SK-N-SH (cell line): ENCODE measurements around the gene SMYD3. TPM values are rescaled to one million over a fixed set of nuclear protein-coding genes. Genes with fewer than 3 reads are reported as not detected.

ENCODE experiments used
- CTCF ChIA-PET: fragments of 300-600, 350-600 bp; formaldehyde crosslinking; extraction: SDS; loops from one replicate; lab custom pipeline; 2021; lab: Yijun Ruan, JAX
- POLR2A ChIA-PET: fragments of 350-600 bp; sonication (Branson Sonifier 250); formaldehyde crosslinking; extraction: SDS; loops from one replicate; lab custom pipeline; 2020; ENCODE audit warnings: antibody characterized with exemption, inconsistent platforms; lab: Yijun Ruan, JAX
- DNase-seq: peaks from one replicate; pipeline ENCODE4 v3.0.0; 2012
- H2AFZ ChIP-seq: fragments of 200-600 bp; sonication (generic); 2 replicates; pipeline ENCODE4 v1.8.1; 2016; ENCODE audit warnings: antibody characterized with exemption, mild to moderate bottlenecking, low read depth
- H3F3A ChIP-seq: fragments of 200-600 bp; sonication (generic); replicated peaks from 2 replicates; pipeline ENCODE3; 2016; ENCODE audit warnings: antibody characterized with exemption, mild to moderate bottlenecking; ENCODE audit not compliant: insufficient read depth
- H3K27ac ChIP-seq, 2 experiments: fragments of 200-500 bp in 1 of 2; fragments of 200-600 bp in 1 of 2; sonication (Bioruptor generic) in 1 of 2; sonication (generic), shearing (Covaris generic) in 1 of 2; 2 replicates each; pipeline versions ENCODE4 v1.5.1 to v1.6.1; 2014 to 2016; ENCODE audit warnings: low read depth in 2 of 2, inconsistent platforms in 1 of 2, low read length in 1 of 2, mild to moderate bottlenecking in 1 of 2, mixed read lengths in 1 of 2
- H3K27me3 ChIP-seq: fragments of 200-600 bp; sonication (generic), shearing (Covaris generic); 2 replicates; pipeline ENCODE4 v1.6.1; 2016; ENCODE audit warnings: mixed run types; ENCODE audit not compliant: insufficient read depth
- H3K36me3 ChIP-seq, 2 experiments: fragments of 200-500 bp in 1 of 2; fragments of 200-600 bp in 1 of 2; sonication (Bioruptor generic) in 1 of 2; sonication (generic) in 1 of 2; replicated peaks in 1 of 2; 2 replicates each; pipeline versions ENCODE3 to v1.5.1; 2014 to 2016; ENCODE audit warnings: low read length in 1 of 2, mild to moderate bottlenecking in 1 of 2; ENCODE audit not compliant: insufficient read depth in 2 of 2, control insufficient read depth in 1 of 2
- H3K4me1 ChIP-seq, 2 experiments: fragments of 200-500 bp in 1 of 2; fragments of 200-600 bp in 1 of 2; sonication (Bioruptor generic) in 1 of 2; sonication (generic), shearing (Covaris generic) in 1 of 2; 2 replicates each; pipeline versions ENCODE4 v1.5.1 to v1.6.1; 2014 to 2016; ENCODE audit warnings: low read depth in 1 of 2, low read length in 1 of 2, mixed run types in 1 of 2; ENCODE audit not compliant: insufficient read depth in 2 of 2, control insufficient read depth in 1 of 2
- H3K4me2 ChIP-seq: fragments of 200-600 bp; sonication (generic), shearing (Covaris generic); 2 replicates; pipeline ENCODE4 v1.6.1; 2017; ENCODE audit warnings: mixed run types
- H3K4me3 ChIP-seq, 2 experiments: fragments of 200-500 bp in 1 of 2; fragments of 200-600 bp in 1 of 2; sonication (Bioruptor generic) in 1 of 2; sonication (generic), shearing (Covaris generic) in 1 of 2; 2 replicates each; pipeline versions ENCODE4 v1.5.1 to v1.8.1; 2014 to 2016; ENCODE audit warnings: low read depth in 2 of 2, inconsistent platforms in 1 of 2, low read length in 1 of 2, mild to moderate bottlenecking in 1 of 2, mixed read lengths in 1 of 2, moderate library complexity in 1 of 2
- H3K79me2 ChIP-seq: fragments of 200-600 bp; sonication (generic); 2 replicates; pipeline ENCODE4 v1.8.1; 2017; ENCODE audit warnings: mild to moderate bottlenecking; ENCODE audit not compliant: insufficient read depth
- H3K9ac ChIP-seq: fragments of 200-600 bp; sonication (generic); 2 replicates; pipeline ENCODE4 v1.6.1; 2017; ENCODE audit warnings: mixed run types
- H3K9me2 ChIP-seq: fragments of 200-600 bp; sonication (generic); 2 replicates; pipeline ENCODE4 v1.6.1; 2017; ENCODE audit warnings: mixed run types
- H3K9me3 ChIP-seq: fragments of 200-600 bp; sonication (generic); 2 replicates; pipeline ENCODE4 v1.6.1; 2017; ENCODE audit warnings: mixed run types, mild to moderate bottlenecking, moderate library complexity
- H4K20me1 ChIP-seq: fragments of 200-600 bp; sonication (generic); 2 replicates; pipeline ENCODE4 v1.6.1; 2017; ENCODE audit warnings: mild to moderate bottlenecking, mixed run types; ENCODE audit not compliant: insufficient read depth
- ELF1 ChIP-seq: IDR thresholded peaks from 2 replicates; pipeline ENCODE4 v1.4.0; 2012
- EP300 ChIP-seq, 2 experiments: IDR thresholded peaks; 2 replicates each; pipeline versions ENCODE4 v1.4.0 to v1.6.1; 2012; ENCODE audit warnings: borderline replicate concordance in 1 of 2, low read depth in 1 of 2, low read length in 1 of 2
- FOSL2 ChIP-seq: IDR thresholded peaks from 2 replicates; pipeline ENCODE4 v1.4.0; 2012; ENCODE audit warnings: low read depth, mild to moderate bottlenecking, moderate library complexity, borderline replicate concordance
- FOXJ3 ChIP-seq: sonication (generic); formaldehyde crosslinking; IDR thresholded peaks from 2 replicates; pipeline ENCODE4 v1.5.1; 2020; ENCODE audit warnings: mild to moderate bottlenecking, missing genetic modification reagents
- IRF3 ChIP-seq: fragments of 150-350 bp; IDR thresholded peaks from 2 replicates; pipeline ENCODE4 v1.6.1; 2016; ENCODE audit warnings: mild to moderate bottlenecking, low read depth, low read length
- NFIC ChIP-seq: IDR thresholded peaks from 2 replicates; pipeline ENCODE4 v1.4.0; 2012; ENCODE audit warnings: borderline replicate concordance
- RFX5 ChIP-seq: IDR thresholded peaks from 2 replicates; pipeline ENCODE4 v1.6.1; 2012; ENCODE audit warnings: mild to moderate bottlenecking, improper control_type of control experiment, low read length
- SMC3 ChIP-seq: IDR thresholded peaks from 2 replicates; pipeline ENCODE4 v1.6.1; 2012; ENCODE audit warnings: low read depth, low read length, improper control_type of control experiment
- TCF12 ChIP-seq: IDR thresholded peaks from 2 replicates; pipeline ENCODE4 v1.4.0; 2012
- USF1 ChIP-seq: IDR thresholded peaks from 2 replicates; pipeline ENCODE4 v1.4.0; 2012; ENCODE audit warnings: low read depth, borderline replicate concordance
- USF2 ChIP-seq: fragments of 150-350 bp; IDR thresholded peaks from 2 replicates; pipeline ENCODE4 v1.6.1; 2017; ENCODE audit warnings: antibody characterized with exemption, low read length, low read depth, borderline replicate concordance
- ZBTB33 ChIP-seq: IDR thresholded peaks from 2 replicates; pipeline ENCODE4 v1.4.0; 2012; ENCODE audit warnings: low read depth, borderline replicate concordance
- WGBS: methylation state at CpG from one replicate; pipeline ENCODE4 v1.1.6; 2017; ENCODE audit warnings: low lambda C conversion rate; 5-methylcytosine and 5-hydroxymethylcytosine counted together
- polyA plus RNA-seq, 3 experiments: library from polyadenylated mRNA; depleted of rRNA; stranded (reverse); fragments of >200 nt; gene quantifications; 2 replicates each; pipeline ENCODE4 v1.2.3, GENCODE V29; 2012

The SMYD3 gene
- polyA plus RNA-seq, 1 of the 3 experiments (the other 2 are of a cell fraction), result 31.4 TPM

- DNase-seq, result no peak
- CTCF ChIA-PET, result no interaction called here
These were observed 90.8 kb downstream of the SMYD3 start for GRCh38 chr1:246416261-246416660.

GRCh38 chr1:246415028-246415427 is 92.1 kb downstream of the SMYD3 start:
- Histone ChIP-seq H3K27ac (no peak overlapping the region), H4K20me1 (no peaks in the 10 kb centered on the region), H3K4me2 (no peak overlapping the region), H3K27me3 (no peaks in the 10 kb centered on the region), H3K9me2 (no peaks in the 10 kb centered on the region), H3F3A (no peaks in the 10 kb centered on the region), H3K36me3 (no peaks in the 10 kb centered on the region), H3K4me1 (no peaks in the 10 kb centered on the region), H3K4me3 (no peak overlapping the region), H2AFZ (no peak overlapping the region), H3K79me2 (no peaks in the 10 kb centered on the region), H3K9me3 (no peaks in the 10 kb centered on the region), H3K9ac (no peak overlapping the region)
- 84% methylated on average over 2 of the region's 2 CpGs for WGBS
- DNase-seq, result no peak
- POLR2A ChIA-PET, result no interaction called here
- CTCF ChIA-PET, result interaction anchor here (0.9 to 1.1 kb wide), 2 partner anchors 11 to 22 kb away, joined by 3 read pairs; no protein-coding TSS in a partner anchor
- TF ChIP-seq ELF1 (no peak), NFIC (no peak), SMC3 (no peak), USF2 (no peak), RFX5 (no peak), ZBTB33 (no peak), FOXJ3 (no peak), EP300 (IDR thresholded peaks at IDR 0.05; ENCODE audit: borderline replicate concordance in 1 of 2, low read depth in 1 of 2, low read length in 1 of 2) (no peak), TCF12 (no peak)

More at GRCh38 chr1:246416261-246416660, 90.8 kb downstream of the SMYD3 start:
- no peak overlapping the region for H3K27ac ChIP-seq
- WGBS, result 76% methylated on average over 1 of the region's 1 CpG
- TF ChIP-seq SMC3 (no peak), FOSL2 (no peak), IRF3 (no peak), EP300 (IDR thresholded peaks at IDR 0.05; ENCODE audit: borderline replicate concordance in 1 of 2, low read depth in 1 of 2, low read length in 1 of 2) (no peak), USF1 (no peak)
- no peak overlapping the region for H2AFZ ChIP-seq
- H3K79me2 ChIP-seq, result no peaks in the 10 kb centered on the region; the same call in 1 of the 2 replicates
- H3K27me3 ChIP-seq, result no peaks in the 10 kb centered on the region
- H3K4me2 ChIP-seq, result no peak overlapping the region
- no peak overlapping the region for H3K4me3 ChIP-seq
- no peaks in the 10 kb centered on the region for H3F3A ChIP-seq
- H3K9ac ChIP-seq, result no peak overlapping the region
- H3K4me1 ChIP-seq, result no peaks in the 10 kb centered on the region
- no peaks in the 10 kb centered on the region for H3K9me2 ChIP-seq
- POLR2A ChIA-PET, result no interaction called here
- H3K9me3 ChIP-seq, result no peaks in the 10 kb centered on the region
- no peaks in the 10 kb centered on the region for H3K36me3 ChIP-seq
- no peaks in the 10 kb centered on the region for H4K20me1 ChIP-seq
